HCT116 (cell line): ENCODE data around the gene HOXC11. TPM values are rescaled to one million over a fixed set of nuclear protein-coding genes. Genes with fewer than 3 reads are reported as not detected.

Source experiments
- ATAC-seq: fragments of 200-7000 bp; cut with Tn5 transposase; 2 replicates; pipeline ENCODE4 v1.9.1; 2020; ENCODE audit warnings: mild to moderate bottlenecking, moderate library complexity
- BruUV-seq: library from RNA; stranded (reverse); fragments of 400-500 nt; replicated peaks from 2 replicates; lab custom pipeline; 2021; lab: Mats Ljungman, UMichigan
- CTCF ChIA-PET: fragments of 300-600 bp; sonication (Branson Sonifier 250); formaldehyde crosslinking; loops from one replicate; lab custom pipeline; 2021; ENCODE audit warnings: antibody characterized with exemption; lab: Charles Lee
- POLR2A ChIA-PET: fragments of 300-600, 350-600 bp; sonication (Branson Sonifier 250); formaldehyde crosslinking; loops from one replicate; lab custom pipeline; 2021; ENCODE audit warnings: antibody characterized with exemption; lab: Charles Lee
- RAD21 ChIA-PET, 2 experiments: fragments of 300-600 bp; sonication (Branson Sonifier 250); formaldehyde crosslinking; loops; one replicate each; lab custom pipeline; 2023; ENCODE audit warnings: low total read pairs in 2 of 2; ENCODE audit not compliant: uncharacterized antibody in 2 of 2, unreplicated experiment in 2 of 2, low non-redundant PET in 1 of 2; lab: Charles Lee
- DNase-seq: peaks from one replicate; pipeline ENCODE4 v3.0.0-alpha.2; 2010; ENCODE audit warnings: low read depth, low spot score
- H2AFZ ChIP-seq: fragments of 200-600 bp; shearing (Covaris generic), sonication (generic); 2 replicates; pipeline ENCODE4 v1.6.1; 2017; ENCODE audit warnings: low read depth, mixed run types, mixed read lengths, antibody characterized with exemption, low read length; ENCODE audit not compliant: poor library complexity, severe bottlenecking
- H3K27ac ChIP-seq: 2 replicates; pipeline ENCODE4 v1.5.1; 2012; ENCODE audit warnings: low read depth, low read length
- H3K27me3 ChIP-seq: fragments of 200-600 bp; sonication (generic); 2 replicates; pipeline ENCODE4 v1.6.1; 2016; ENCODE audit warnings: mixed run types, low read length, mixed read lengths; ENCODE audit not compliant: insufficient read depth
- H3K36me3 ChIP-seq, 2 experiments: fragments of 200-500 bp in 1 of 2; fragments of 200-600 bp in 1 of 2; sonication (Bioruptor generic) in 1 of 2; sonication (generic) in 1 of 2; 2 replicates each; pipeline versions ENCODE4 v1.5.1 to v1.6.1; 2014 to 2016; ENCODE audit warnings: low read length in 2 of 2, inconsistent platforms in 1 of 2, mixed read lengths in 1 of 2, mixed run types in 1 of 2; ENCODE audit not compliant: insufficient read depth in 2 of 2, control insufficient read depth in 1 of 2
- H3K4me1 ChIP-seq, 2 experiments: fragments of 200-600 bp in 1 of 2; sonication (generic) in 1 of 2; 2 replicates each; pipeline versions ENCODE4 v1.5.1 to v1.6.1; 2012 to 2017; ENCODE audit warnings: low read length in 2 of 2, inconsistent platforms in 1 of 2, mild to moderate bottlenecking in 1 of 2, mixed read lengths in 1 of 2, mixed run types in 1 of 2, moderate library complexity in 1 of 2; ENCODE audit not compliant: insufficient read depth in 2 of 2, control insufficient read depth in 1 of 2
- H3K4me2 ChIP-seq: fragments of 200-600 bp; sonication (generic); 2 replicates; pipeline ENCODE4 v1.6.1; 2017; ENCODE audit warnings: mixed run types, low read length, mixed read lengths
- H3K4me3 ChIP-seq, 2 experiments: fragments of 200-600 bp in 1 of 2; sonication (generic) in 1 of 2; replicated peaks in 1 of 2; 2 replicates each; pipeline ENCODE4 v1.5.1; 2011 to 2016; ENCODE audit warnings: low read length in 2 of 2, control low read depth in 1 of 2, low read depth in 1 of 2, mild to moderate bottlenecking in 1 of 2, mixed read lengths in 1 of 2, mixed run types in 1 of 2
- H3K79me2 ChIP-seq: fragments of 200-600 bp; sonication (generic); 2 replicates; pipeline ENCODE4 v1.6.1; 2017; ENCODE audit warnings: mild to moderate bottlenecking, mixed run types, low read length, moderate library complexity, mixed read lengths; ENCODE audit not compliant: insufficient read depth
- H3K9ac ChIP-seq: fragments of 200-600 bp; sonication (generic); 2 replicates; pipeline ENCODE4 v1.6.1; 2016; ENCODE audit warnings: low read length, mixed read lengths
- H3K9me2 ChIP-seq: fragments of 200-600 bp; sonication (generic), shearing (Covaris generic); 2 replicates; pipeline ENCODE4 v1.6.1; 2017; ENCODE audit warnings: mixed run types, mild to moderate bottlenecking, moderate library complexity; ENCODE audit not compliant: insufficient read depth
- H3K9me3 ChIP-seq, 2 experiments: fragments of 200-500 bp in 1 of 2; fragments of 200-600 bp in 1 of 2; sonication (Bioruptor generic) in 1 of 2; sonication (generic) in 1 of 2; 2 replicates each; pipeline ENCODE4 v1.6.1; 2014 to 2017; ENCODE audit warnings: low read length in 2 of 2, mixed read lengths in 2 of 2, inconsistent platforms in 1 of 2, low read depth in 1 of 2, mild to moderate bottlenecking in 1 of 2, mixed run types in 1 of 2, moderate library complexity in 1 of 2; ENCODE audit not compliant: control insufficient read depth in 1 of 2, insufficient read depth in 1 of 2
- H4K20me1 ChIP-seq: fragments of 200-600 bp; sonication (generic), shearing (Covaris generic); 2 replicates; pipeline ENCODE4 v1.6.1; 2017; ENCODE audit warnings: mixed run types, mild to moderate bottlenecking, moderate library complexity; ENCODE audit not compliant: insufficient read depth
- CBX3 ChIP-seq: IDR thresholded peaks from 2 replicates; pipeline ENCODE4 v1.6.1; 2012; ENCODE audit warnings: low read depth
- CEBPB ChIP-seq: IDR thresholded peaks from 2 replicates; pipeline ENCODE4 v1.6.1; 2012; ENCODE audit warnings: low read depth
- EGR1 ChIP-seq: IDR thresholded peaks from 2 replicates; pipeline ENCODE4 v1.6.1; 2012; ENCODE audit warnings: low read depth
- EZH2 ChIP-seq: fragments of 200-600 bp; sonication (generic); IDR thresholded peaks from 2 replicates; pipeline ENCODE4 v1.6.1; 2017; ENCODE audit warnings: antibody characterized with exemption, mixed run types
- FOSL1 ChIP-seq: IDR thresholded peaks from 2 replicates; pipeline ENCODE4 v1.6.1; 2012; ENCODE audit warnings: low read depth
- JUND ChIP-seq: IDR thresholded peaks from 2 replicates; pipeline ENCODE4 v1.6.1; 2012
- POLR2AphosphoS5 ChIP-seq: IDR thresholded peaks from 2 replicates; pipeline ENCODE4 v1.6.1; 2011; ENCODE audit warnings: mild to moderate bottlenecking, low read depth, low read length, moderate library complexity
- RAD21 ChIP-seq: IDR thresholded peaks from 2 replicates; pipeline ENCODE4 v1.6.1; 2012; ENCODE audit warnings: low read depth, mild to moderate bottlenecking
- SRF ChIP-seq: IDR thresholded peaks from 2 replicates; pipeline ENCODE4 v1.6.1; 2012; ENCODE audit warnings: low read depth
- TCF7L2 ChIP-seq: IDR thresholded peaks from 2 replicates; pipeline ENCODE4 v1.7.0; 2011; ENCODE audit warnings: borderline replicate concordance, inconsistent platforms; ENCODE audit not compliant: insufficient read depth, insufficient read length; ENCODE audit errors: extremely low read depth
- YY1 ChIP-seq: IDR thresholded peaks from 2 replicates; pipeline ENCODE4 v1.6.1; 2011; ENCODE audit warnings: low read length, low read depth, moderate library complexity, mild to moderate bottlenecking; ENCODE audit not compliant: insufficient replicate concordance; ENCODE audit errors: extremely low read depth
- ZFX ChIP-seq: fragments of 450-650 bp; IDR thresholded peaks from 2 replicates; pipeline ENCODE4 v1.6.1; 2017
- intact Hi-C: fragments of 100-400 bp; cut with micrococcal nuclease; formaldehyde crosslinking; loops from 2 replicates; pipeline ENCODE4 v1.10.0; 2022
- total RNA-seq: library from RNA; stranded (reverse); gene quantifications from one replicate; pipeline ENCODE4 v1.2.1, GENCODE V29; 2021; ENCODE audit not compliant: unreplicated experiment
- TF ChIP-seq, protein P1 (sequence below), 3 experiments: fragments of 200-600 bp in 1 of 3; sonication (generic) in 1 of 3; IDR thresholded peaks in 2 of 3; conservative IDR thresholded peaks in 1 of 3; 2 replicates each; pipeline ENCODE4 v1.5.1; 2012 to 2017; ENCODE audit warnings: low read depth in 2 of 3, low read length in 2 of 3, antibody characterized with exemption in 1 of 3, borderline replicate concordance in 1 of 3, control low read depth in 1 of 3, mild to moderate bottlenecking in 1 of 3, mixed read lengths in 1 of 3, mixed run types in 1 of 3, moderate library complexity in 1 of 3; ENCODE audit not compliant: insufficient read depth in 1 of 3
- TF ChIP-seq, protein P2 (sequence below): IDR thresholded peaks from 2 replicates; pipeline ENCODE4 v1.6.1; 2012
- TF ChIP-seq, protein P3 (sequence below): IDR thresholded peaks from 2 replicates; pipeline ENCODE4 v1.6.1; 2012; ENCODE audit warnings: low read depth

Gene HOXC11
- total RNA-seq, 1 experiment from 2014 or later: 0.22 TPM

DNA sequence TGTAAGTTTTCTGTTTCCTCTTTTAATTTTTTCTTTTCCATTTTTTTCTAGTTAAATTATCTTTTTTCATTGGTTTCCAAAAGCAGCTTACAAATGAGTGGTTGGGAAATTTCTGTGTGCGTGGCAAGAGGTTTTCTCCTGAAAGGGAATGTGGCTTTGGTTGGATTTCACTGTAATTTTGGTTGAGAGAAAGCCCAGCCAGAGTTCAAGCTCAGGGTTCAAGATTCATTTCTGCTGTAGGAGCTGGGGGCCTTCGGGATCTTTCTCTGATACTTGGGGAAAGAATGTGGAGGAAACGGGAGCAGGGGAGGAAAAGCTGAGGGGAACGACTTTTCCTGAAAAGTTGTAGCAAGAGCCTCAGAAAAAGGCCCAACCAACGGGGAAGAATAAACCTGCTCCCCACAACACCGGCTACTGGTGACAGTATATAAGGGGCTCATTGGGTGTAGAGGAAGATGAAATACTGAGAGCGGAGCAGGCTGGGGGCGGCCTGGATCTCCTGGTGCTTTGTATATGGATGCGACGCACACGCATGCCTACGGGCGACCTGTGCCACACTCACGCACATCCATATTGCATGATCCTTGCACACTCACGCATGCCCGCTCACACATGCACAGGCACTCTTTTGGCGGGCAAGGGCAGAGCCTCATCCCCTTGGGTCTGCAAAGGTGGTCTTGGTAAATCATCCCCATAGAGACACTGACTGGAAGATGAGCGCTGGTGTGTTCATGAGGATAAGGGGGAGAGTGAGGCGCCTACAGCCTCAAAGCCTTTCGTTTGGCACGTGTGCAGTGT, 14.0 kb downstream of the HOXC11 start:
- CTCF ChIA-PET: interaction anchor here (0.6 to 5.7 kb wide), 5 partner anchors 46 to 239 kb away, joined by 3 to 35 read pairs (median 4); partner anchors contain the start of gene HOXC5
- intact Hi-C loops: loop anchor here (5.0 kb wide), 1 partner anchor 220 kb away; no protein-coding TSS in a partner anchor
- TF ChIP-seq TCF7L2 (no peak), EZH2 (no peak), RAD21 (no peak), CEBPB (no peak), POLR2AphosphoS5 (no peak), SRF (no peak), ZFX (no peak), YY1 (no peak), FOSL1 (no peak), JUND (no peak), CBX3 (no peak), EGR1 (no peak)
- TF ChIP-seq, protein P1, sequence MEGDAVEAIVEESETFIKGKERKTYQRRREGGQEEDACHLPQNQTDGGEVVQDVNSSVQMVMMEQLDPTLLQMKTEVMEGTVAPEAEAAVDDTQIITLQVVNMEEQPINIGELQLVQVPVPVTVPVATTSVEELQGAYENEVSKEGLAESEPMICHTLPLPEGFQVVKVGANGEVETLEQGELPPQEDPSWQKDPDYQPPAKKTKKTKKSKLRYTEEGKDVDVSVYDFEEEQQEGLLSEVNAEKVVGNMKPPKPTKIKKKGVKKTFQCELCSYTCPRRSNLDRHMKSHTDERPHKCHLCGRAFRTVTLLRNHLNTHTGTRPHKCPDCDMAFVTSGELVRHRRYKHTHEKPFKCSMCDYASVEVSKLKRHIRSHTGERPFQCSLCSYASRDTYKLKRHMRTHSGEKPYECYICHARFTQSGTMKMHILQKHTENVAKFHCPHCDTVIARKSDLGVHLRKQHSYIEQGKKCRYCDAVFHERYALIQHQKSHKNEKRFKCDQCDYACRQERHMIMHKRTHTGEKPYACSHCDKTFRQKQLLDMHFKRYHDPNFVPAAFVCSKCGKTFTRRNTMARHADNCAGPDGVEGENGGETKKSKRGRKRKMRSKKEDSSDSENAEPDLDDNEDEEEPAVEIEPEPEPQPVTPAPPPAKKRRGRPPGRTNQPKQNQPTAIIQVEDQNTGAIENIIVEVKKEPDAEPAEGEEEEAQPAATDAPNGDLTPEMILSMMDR (IDR thresholded peaks at IDR 0.05 in 2 of 3, conservative IDR thresholded peaks at IDR 0.05 in 1 of 3; ENCODE audit: borderline replicate concordance in 1 of 3, insufficient read depth in 1 of 3, low read depth in 2 of 3, low read length in 2 of 3): no peak
- TF ChIP-seq, protein P2, sequence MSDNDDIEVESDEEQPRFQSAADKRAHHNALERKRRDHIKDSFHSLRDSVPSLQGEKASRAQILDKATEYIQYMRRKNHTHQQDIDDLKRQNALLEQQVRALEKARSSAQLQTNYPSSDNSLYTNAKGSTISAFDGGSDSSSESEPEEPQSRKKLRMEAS: no peak
- TF ChIP-seq, protein P3, sequence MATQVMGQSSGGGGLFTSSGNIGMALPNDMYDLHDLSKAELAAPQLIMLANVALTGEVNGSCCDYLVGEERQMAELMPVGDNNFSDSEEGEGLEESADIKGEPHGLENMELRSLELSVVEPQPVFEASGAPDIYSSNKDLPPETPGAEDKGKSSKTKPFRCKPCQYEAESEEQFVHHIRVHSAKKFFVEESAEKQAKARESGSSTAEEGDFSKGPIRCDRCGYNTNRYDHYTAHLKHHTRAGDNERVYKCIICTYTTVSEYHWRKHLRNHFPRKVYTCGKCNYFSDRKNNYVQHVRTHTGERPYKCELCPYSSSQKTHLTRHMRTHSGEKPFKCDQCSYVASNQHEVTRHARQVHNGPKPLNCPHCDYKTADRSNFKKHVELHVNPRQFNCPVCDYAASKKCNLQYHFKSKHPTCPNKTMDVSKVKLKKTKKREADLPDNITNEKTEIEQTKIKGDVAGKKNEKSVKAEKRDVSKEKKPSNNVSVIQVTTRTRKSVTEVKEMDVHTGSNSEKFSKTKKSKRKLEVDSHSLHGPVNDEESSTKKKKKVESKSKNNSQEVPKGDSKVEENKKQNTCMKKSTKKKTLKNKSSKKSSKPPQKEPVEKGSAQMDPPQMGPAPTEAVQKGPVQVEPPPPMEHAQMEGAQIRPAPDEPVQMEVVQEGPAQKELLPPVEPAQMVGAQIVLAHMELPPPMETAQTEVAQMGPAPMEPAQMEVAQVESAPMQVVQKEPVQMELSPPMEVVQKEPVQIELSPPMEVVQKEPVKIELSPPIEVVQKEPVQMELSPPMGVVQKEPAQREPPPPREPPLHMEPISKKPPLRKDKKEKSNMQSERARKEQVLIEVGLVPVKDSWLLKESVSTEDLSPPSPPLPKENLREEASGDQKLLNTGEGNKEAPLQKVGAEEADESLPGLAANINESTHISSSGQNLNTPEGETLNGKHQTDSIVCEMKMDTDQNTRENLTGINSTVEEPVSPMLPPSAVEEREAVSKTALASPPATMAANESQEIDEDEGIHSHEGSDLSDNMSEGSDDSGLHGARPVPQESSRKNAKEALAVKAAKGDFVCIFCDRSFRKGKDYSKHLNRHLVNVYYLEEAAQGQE: no peak
- Histone ChIP-seq H3K9me2 (no peaks in the 10 kb centered on the region), H3K79me2 (no peaks in the 10 kb centered on the region), H3K4me2 (no peak overlapping the region), H3K27ac (no peak overlapping the region), H3K4me1 (peaks cover 4 to 17% of the 10 kb centered on the region in 2 experiments), H3K9ac (no peak overlapping the region), H3K36me3 (no peaks in the 10 kb centered on the region), H3K27me3 (no peaks in the 10 kb centered on the region), H3K4me3 (no peak overlapping the region), H4K20me1 (no peaks in the 10 kb centered on the region), H2AFZ (no peak overlapping the region), H3K9me3 (no peaks in the 10 kb centered on the region)
- RAD21 ChIA-PET: no interaction called here
- BruUV-seq: no TSS peak
- ATAC-seq (no peak), DNase-seq (no peak)
- POLR2A ChIA-PET: interaction anchor here (0.6 to 1.1 kb wide), 3 partner anchors 8 to 293 kb away, joined by 3 read pairs; partner anchors contain the start of gene CBX5
